HFF-Myc (cell line): ENCODE results near the gene CLDN7.

Source experiments
- DNase-seq: peaks from one replicate; pipeline ENCODE4 v3.0.0-alpha.2; 2011; ENCODE audit warnings: low read depth; ENCODE audit errors: extremely low read depth
- H3K4me3 ChIP-seq: replicated peaks from 2 replicates; pipeline ENCODE4 v1.5.1; 2011; ENCODE audit warnings: low read depth, mild to moderate bottlenecking, control low read depth, low read length
- TF ChIP-seq, protein P1 (sequence below): IDR thresholded peaks from 2 replicates; pipeline ENCODE4 v1.5.1; 2012; ENCODE audit warnings: mild to moderate bottlenecking, low read depth, low read length, control low read depth; ENCODE audit errors: missing control alignments

The CLDN7 gene

DNA sequence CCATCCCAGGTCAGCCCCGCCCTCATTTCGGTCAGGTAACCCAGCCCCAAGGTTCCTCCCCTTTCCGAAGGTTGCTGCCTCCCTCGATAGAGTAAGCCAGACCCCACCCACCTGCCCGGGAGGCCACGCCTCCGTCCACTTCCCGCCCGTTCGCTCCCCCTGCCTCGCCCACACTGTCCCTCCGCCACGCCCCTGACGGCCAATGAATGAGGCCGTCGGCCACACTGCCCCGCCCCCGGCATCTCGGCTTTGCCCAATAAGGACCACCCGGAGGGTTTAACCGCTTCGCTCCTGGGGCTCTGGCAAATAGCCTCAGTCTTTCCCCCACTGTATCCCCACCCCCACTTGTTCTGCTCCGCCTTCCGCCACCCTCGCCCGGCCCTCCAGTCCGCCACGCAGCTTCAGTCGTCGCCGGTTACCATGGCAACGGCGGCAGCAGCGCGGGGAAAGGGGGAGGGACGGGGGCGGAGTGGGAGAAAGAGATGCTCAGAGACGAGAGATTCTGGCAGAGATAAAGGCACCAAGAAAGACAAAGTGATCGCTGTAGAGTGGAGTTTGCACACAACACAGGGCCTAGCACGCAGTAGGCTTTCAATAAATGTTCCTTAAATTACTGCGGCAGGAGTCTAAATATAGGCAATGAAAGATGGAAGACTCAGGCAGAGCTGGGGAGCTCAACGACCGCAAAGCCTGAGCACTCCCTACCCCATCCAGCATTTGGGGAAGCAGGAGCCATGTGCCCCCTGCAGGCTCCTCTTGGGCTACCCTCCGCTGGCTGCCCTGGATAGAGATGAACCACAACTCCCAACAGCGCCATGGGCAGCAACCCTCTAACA, 47.8 kb downstream of the CLDN7 start:
- TF ChIP-seq, protein P1, sequence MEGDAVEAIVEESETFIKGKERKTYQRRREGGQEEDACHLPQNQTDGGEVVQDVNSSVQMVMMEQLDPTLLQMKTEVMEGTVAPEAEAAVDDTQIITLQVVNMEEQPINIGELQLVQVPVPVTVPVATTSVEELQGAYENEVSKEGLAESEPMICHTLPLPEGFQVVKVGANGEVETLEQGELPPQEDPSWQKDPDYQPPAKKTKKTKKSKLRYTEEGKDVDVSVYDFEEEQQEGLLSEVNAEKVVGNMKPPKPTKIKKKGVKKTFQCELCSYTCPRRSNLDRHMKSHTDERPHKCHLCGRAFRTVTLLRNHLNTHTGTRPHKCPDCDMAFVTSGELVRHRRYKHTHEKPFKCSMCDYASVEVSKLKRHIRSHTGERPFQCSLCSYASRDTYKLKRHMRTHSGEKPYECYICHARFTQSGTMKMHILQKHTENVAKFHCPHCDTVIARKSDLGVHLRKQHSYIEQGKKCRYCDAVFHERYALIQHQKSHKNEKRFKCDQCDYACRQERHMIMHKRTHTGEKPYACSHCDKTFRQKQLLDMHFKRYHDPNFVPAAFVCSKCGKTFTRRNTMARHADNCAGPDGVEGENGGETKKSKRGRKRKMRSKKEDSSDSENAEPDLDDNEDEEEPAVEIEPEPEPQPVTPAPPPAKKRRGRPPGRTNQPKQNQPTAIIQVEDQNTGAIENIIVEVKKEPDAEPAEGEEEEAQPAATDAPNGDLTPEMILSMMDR, result peak; percentile 61
- peak; percentile 92 for DNase-seq
- peak overlapping the region; percentile 63 for H3K4me3 ChIP-seq

DNA sequence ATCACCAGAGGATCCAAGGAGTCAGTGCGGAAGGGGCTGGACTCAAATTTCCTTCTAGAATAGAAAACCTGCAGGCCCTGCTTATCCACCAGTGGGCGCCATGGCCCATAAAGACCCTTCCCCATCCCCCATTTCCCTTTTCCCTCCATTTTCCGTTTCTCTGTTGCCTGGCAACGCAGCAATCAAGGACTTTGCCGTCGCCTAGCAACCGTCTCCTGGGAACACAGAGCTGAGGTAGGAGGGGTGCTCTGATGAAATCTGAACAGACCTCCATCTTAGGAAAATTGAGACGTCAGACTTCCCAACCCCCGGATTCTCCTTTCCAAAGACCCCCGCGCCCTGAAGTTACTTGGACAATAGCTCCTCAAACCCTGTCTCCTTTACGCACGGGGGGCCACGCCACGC, 48.4 kb downstream of the CLDN7 start:
- DNase-seq, result peak; percentile 57
- TF ChIP-seq, protein P1, result peak; percentile 57
- H3K4me3 ChIP-seq, result peak overlapping the region; percentile 63

DNA sequence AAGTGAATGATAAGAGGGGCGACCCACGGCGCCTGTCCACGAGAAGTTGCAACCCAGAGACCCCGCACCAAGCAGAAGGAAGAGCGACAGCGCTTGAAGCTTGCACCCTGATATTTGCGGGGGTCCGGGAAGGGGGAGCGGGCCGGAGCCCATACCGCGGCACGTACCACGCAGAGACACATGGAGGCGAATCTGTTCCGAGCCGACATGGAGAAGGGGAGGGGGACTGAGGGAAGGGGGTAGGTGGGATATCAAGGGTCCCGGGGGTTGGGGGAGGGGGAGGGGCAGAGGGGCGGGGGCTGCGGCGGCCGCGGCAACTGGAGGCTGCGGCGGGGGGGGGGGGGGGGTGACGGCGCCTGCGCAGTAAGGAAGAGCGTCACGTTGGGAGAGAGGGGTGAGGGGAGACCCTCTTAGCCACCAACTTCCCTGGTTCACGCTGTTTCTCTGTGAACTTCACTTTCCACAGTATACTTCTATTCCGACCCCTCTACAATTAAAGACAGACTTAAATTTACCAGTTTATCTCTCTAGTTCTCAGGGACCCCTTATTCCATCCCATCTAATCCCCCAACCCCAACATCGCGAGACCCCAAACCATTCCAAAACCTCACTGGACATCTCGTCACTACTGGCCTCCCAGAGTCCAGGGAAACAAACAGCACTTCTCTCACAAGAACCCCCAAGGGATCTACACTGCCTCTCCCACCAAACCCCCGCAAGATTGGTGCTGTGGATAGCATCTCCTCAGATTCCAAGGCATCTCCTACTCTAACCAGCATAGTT, 50.6 kb downstream of the CLDN7 start:
- no peak for DNase-seq
- TF ChIP-seq, protein P1, result no peak
- no peak overlapping the region for H3K4me3 ChIP-seq
